ENCODE measurements around the gene MYL12B. TPM values are rescaled to one million over a fixed set of nuclear protein-coding genes. Genes with fewer than 3 reads are reported as not detected.
"Not testable (repeated sequence)": the region's sequence is repeated elsewhere in the genome, so short reads cannot be mapped to it uniquely, and the experiment has no call there.

MYL12B gene
- polyA plus RNA-seq (2013, experiment 1 of 2; ENCODE audit: insufficient read length) = 503 TPM
- 543 TPM for polyA plus RNA-seq (2013, experiment 2 of 2; ENCODE audit: insufficient read length)

DNA sequence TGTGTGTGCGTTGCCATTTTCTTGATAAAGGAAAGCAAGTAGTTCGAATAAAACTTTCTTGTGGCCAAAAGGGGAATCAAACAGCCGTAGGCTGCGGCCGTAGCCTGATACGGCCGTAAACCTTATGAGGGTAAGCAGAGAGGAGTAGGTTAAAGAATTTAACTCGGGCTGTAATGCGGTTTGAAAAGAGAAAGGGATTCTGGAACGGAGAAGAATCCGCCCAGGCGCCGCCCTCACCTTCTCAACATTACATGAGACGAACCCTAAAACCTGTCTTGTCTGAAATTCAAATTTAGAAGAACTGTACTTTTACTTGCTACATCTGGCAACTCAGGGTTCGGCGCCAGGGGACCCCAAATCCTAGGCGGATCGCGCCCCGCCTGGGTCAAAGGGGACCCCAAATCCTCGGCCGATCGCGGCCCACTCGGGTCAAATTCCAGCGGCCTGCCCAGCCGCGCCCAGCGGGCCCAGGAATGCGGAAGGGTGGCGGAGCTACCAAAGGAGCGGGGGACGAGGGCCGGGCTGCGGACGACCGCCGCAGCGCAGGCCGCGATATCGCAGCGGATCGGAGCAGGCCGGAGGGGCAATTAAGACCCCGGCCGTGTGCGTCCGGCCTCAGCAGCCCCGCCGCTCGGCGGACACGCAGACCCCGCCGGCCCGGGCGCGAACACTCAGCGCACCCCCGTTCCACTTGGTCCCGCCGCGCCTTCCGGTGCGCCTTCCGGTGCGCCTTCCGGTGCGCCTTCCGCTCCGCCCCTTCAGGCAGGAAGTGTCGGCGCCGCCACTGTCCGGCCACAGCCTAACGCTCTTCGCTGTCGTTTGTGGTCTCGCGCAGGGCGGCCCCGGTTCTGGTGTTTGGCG is at the start of gene MYL12B:
TSS of gene MYL12B (plus strand) at position 761 of the 861 bp plus-strand sequence. CDS start 10,766 bp downstream, outside the sequence.
- DNase-seq = peak; percentile 85

DNA sequence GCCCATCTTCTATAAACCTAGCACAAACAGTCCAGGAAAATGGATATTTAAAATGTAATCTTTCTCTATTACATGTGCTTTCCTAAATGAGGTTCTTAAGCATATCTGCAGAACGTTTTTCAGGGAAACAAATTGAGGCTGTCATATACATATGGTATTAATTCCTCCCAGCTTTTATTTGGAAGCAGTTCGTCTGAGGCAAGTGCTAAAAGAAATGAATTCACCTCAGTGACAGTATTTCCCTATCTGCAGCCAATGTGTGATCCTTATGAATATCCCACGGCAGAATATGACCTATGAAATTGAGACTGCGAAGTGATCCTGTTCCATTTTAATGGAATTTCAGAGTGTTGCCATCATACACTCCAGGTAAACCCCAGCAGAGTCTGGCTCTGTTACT is 49.3 kb upstream of the MYL12B start:
- no peak for DNase-seq

DNA sequence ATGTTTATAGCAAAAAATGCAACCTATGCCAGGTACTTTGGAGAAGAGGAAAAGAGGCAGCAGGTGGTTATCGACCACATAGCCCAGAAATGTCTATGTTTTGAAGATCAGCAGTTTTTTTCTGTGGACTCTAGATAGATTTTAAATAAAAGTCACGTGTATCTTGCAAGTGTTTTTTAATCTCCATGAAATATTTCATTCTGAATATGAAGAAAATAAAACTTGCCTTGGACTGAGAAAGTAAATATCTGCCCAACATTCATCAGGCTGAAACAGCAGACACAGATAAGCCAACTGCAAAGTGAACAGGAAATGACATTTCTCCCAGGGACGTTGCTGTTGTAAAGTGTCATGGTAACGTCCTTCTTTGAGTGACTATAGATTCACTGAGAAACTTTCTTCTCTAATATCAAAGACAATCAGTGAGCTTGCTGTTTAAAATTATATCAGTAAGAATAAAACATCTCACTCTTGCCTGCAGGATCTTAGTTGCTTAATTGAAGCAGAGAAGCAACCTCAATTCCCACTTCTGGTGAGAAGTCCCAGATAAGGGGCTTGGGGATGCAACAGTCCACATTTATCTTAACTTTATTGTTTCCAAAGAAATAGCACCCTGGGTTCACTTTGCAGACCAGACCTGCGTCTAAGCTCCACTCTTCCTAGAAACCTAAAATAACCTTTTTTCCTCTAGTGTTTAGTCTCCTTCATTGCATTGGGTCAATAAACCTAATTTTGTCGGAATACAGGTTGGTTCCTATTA is 48.5 kb upstream of the MYL12B start:
- DNase-seq = no peak

DNA sequence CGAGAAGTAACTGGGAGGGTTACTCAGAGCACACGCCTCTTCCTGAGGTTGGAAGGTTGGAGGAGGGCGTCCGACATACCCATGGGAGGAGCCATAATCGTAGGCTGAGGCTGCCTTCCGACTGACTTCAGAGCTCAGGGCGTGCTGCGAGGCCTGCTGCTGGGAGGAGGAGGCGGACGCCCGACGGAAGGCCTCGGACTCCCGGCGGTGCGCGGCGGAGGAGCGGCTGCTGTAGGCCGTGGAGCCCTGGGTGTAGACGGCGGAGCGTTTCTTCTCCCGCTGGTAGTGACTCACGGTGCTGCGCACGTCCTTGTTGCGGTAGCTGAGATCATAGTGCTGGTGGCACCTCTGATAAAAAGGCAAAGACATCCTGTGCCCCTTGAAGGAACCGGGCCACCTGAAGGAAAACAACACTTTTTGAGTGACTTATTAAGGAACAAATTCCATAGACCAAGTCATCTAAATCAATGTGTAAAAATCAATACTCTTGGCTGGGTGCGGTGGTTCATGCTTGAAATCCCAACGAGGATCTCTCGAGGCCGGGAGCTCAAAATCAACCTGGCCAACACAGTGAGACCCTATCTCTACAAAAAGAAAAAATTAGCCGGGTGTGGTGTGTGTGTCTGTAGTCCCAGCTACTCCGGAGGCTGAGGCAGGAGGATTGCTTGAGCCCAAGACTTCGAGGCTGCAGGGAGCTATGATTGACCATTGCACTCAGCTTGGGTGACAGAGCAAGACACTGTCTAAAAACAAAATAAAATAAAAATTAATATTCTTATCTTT is 46.9 kb upstream of the MYL12B start:
- no peak for DNase-seq

DNA sequence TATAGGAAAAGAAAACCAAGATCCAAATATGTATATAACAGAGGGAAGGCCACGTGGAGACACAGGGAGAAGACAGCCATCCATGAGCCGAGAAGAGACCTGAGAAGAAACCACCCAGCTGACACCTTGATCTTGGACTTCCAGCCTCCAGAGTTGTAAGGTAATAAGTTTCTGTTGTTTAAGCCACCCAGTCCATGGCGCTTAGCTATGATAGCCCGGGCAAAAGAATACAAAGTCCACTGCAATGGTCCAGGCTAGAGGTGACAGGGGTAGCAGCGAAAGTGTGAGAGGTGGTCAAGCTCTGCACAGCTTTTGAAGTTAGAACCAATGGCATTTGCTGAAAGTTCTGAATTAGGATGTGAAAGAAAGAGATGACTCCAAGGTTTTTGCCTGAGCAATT is 44.9 kb upstream of the MYL12B start:
- no peak for DNase-seq

DNA sequence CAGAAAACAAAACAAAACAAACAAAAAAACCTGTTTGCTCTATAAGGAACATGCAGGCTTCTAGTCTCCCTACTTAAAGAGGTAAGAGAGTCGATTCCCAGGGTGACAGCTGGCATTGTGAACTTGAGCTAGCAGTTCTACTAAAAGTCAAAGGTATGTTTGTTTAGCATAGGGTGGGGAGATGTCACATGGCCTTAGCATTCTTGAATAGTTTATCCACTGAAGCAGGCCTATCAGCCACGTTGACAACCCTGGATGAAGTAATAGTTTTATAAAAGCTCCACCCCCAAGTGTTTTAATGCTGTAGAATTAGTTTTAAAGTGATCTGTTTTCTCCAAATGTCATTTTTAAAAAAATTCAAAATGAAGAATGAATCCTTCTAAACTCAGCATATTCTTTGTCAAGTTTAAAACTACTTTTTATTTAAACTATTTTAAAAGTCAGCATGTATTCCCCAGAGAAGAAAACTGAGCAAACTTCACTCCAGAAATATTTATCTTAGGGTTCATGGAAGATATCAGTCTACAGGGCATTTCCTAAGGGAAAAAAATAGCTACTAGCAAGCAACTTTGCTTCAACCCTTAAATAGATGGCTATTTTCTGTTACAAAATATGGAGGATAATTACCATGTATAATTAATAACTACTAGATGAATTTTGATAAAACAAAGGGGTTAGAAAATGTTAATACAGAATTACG is 43.8 kb upstream of the MYL12B start:
- DNase-seq = peak; percentile 53

DNA sequence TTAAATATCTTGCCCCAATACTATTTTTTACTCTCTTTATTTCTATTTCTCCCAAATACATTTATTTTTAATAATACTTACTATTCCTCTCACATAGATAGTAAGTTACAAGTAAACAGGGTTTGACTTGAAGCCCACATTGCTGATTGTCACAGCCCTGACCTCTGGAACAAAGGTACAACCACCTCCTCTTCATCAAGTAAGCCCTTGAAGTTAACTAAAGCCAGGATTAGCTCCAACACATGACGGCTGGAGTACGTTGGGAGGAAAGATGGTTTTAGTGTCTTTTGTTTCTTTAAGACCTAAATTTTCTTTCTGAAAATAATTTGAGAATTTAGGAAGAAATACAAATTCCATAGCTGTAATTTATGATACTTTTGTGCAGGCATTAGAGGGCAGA is 43.1 kb upstream of the MYL12B start:
- DNase-seq = no peak

DNA sequence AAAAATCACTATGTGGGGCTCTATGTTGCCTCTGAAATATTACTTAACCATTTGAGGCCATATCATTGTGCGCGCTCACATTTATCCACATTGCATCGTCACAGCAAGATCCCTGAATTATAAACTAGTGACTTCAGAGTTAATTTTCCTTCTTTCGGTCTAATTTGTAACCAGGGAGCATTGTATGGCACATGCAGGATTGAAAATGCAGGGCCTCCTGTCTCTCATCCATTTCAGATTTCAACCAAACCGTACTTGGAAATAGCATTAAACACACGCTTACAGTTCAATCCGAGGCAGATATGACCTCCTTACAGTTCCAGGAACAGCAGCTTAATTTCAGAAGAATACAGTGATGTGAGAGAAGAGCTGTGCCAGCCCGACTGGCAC is 42.7 kb upstream of the MYL12B start:
- DNase-seq = no peak

DNA sequence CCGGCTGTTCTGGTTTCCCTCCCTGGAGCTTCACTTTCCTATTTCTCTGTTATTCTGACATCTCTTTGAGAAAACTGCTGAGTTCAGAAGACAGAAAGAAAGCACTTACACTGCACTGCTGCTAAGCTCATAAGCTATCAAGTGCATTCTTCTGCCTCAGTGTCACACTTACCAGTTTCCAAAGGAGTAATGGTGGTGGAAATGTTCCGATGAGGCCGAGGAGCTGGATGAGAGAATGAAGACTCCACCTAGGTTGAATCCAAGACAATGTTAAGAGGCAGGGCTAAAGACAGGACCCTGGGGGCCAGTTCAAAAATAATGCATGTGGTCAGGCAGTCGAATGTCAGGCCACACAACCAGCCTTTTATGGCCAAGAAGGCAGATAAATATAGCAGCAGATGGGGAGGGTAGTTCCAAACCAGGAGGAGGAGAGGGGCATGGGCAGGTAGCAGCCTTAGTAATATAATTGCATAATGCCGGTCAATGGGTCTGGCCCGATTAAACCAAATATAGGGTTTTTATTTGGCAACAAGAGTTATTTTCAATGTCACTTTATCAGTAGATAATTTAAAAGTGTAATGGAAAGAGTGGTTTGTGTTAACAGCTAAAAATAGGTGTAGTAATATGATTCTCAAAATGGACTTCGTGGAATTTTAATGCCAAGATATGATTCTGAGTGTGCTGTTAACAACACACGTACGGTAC is 42.1 kb upstream of the MYL12B start, which contains the start of gene MYOM1:
TSS of gene MYOM1 (minus strand) at position 338 of the 705 bp plus-strand sequence. CDS start 4,745 bp downstream, outside the sequence.
- DNase-seq = no peak

DNA sequence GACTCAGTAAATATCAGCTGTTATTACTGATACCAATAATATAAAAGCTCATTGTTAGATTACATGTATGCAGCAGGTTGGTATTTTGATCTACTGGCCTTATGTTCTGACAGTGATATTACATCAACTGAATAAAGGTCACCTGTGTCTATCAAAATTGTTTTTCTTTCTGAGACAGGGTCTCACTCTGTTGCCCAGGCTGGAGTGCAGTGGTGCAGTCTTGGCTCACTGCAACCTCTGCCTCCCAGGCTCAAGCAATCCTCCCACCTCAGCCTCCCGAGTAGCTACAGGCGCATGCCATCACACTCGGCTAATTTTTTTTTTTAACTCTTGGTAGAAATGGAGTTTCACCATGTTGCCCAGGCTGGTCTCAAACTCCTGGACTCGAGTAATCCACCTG is 41.1 kb upstream of the MYL12B start:
- not testable (repeated sequence) for DNase-seq

DNA sequence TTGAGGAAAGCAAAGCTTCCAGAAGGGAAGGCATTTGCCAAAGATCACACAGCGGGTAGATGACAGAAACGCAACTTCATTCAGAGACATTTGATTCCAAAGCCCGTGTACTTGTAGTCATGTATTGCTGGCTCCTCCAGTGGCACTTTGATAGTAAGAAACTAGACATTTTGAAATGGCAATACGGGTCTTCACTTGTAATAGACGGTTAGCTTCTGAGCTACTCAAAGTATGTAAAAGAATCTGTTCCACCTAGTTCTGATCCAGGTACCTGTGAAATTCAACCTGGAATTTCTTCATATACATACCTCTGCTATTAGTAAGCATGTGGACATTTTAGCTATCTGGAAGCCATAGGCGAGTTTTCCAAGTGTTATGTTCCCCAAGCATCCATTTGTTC is 40.4 kb upstream of the MYL12B start:
- no peak for DNase-seq

DNA sequence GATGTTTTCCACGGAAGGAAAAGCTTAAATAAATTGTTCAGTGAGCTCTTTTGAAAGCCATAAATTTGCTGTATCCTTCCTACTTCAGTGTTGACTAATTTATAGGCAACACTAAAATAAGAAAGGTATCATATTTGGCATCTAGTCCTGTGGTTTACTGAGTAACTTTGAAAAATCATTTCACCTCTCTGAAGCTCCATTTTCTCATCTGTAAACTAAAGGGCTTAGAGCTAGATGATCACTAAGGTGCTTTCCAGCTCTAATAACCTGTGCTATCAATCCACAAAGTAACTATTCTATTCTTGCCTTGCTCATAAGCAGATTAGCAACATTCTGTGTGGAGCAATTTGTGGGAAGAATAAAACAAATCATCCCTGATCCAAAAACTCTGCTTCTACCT is 38.6 kb upstream of the MYL12B start:
- DNase-seq = no peak

DNA sequence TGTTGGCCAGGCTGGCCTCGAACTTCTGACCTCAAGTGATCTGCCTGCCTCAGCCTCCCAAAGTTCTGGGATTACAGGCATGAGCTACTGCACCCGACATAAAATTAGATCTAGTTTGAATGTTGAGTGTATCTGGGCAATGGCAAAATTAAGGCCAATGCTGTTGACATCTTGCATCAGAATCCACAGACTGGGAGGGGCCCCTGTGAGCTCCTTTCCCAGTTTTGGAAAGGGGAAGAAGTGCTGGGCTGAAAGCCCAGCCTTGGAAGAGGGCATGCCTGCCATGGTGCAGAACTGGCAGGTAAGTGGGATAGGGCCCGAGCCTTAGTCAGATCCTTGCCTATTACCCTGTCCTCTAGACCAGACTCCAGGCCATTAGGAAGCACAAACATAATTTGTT is 37.7 kb upstream of the MYL12B start:
- no peak for DNase-seq

DNA sequence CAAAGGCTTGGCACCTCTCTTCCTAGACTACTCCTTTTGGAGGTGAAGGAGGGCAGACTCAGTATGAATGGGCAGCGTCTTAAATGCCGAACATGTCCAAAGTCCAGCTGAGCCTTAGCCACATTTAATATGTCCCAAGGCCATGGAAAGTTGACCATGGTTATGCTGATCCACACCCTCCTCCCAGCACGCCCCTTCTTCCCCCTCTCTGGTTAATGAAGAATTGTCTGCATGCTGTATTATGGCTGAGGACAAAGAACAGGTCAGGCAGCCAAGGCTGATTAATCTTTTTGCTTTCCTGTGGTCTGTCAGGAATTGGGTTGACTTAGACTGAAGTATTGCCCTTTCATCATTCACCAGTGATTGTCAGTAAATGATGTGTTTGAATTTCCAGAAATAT is 36.3 kb upstream of the MYL12B start:
- DNase-seq = no peak

DNA sequence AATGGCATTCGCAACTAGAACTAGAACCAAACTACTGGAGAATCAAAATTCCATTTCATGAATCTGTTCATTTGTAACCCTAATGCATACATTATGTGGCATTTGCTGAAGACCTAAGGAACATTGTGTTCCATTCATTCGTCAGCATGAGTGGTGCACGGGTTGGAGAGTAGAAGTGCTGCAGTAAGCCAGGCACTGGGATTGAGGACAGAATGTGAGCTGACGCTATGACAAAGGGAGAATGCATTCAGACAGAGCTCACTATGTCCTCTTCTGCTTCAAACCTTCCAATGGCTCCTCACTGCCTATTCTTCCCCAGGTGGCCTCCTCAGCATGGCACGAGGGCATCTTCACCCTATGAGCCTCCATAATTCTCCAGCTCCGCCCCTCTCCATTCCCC is 35.9 kb upstream of the MYL12B start:
- DNase-seq = no peak

DNA sequence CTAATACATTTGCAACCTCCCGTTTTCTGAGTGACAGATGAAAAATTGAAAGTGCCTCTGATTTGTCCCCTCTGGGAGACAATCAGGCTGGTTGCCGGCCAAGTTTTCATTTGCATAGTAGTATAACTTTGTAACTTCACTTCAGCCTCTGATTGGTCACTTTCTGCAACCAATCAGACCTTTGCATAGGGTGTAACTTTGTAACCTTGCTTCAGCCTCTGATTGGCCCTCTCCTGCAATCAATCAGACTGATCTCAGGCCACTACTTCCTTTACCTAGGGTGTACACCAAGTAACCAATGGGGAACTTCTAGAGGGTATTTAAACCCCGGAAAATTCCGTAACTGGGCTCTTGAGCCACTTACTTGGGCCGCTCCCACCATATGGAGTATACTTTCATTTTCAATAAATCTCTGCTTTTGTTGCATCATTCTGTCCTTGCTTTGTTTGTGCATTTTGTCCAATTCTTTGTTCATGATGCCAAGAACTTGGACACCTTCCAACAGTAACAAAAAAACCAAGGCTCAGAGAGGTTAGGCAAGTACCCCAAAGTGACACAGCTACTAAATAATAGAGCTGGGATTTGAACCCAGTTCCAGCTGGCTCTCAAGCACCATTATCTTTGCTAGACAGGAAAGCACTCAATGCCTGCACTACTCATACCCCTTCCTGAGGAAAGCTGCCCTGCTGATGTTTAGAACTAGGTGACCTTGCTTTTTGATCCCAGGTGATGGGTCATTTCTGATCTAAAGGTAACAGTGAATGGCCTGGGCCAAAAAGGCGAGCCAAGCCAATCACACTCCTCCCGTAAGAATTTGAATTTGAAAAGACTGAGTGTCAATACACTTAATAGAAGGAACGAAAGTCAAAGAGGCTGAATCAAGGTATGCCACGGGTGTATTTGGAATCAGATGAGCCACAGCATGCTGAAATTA is 31.3 kb upstream of the MYL12B start:
- DNase-seq = peak; percentile 40

DNA sequence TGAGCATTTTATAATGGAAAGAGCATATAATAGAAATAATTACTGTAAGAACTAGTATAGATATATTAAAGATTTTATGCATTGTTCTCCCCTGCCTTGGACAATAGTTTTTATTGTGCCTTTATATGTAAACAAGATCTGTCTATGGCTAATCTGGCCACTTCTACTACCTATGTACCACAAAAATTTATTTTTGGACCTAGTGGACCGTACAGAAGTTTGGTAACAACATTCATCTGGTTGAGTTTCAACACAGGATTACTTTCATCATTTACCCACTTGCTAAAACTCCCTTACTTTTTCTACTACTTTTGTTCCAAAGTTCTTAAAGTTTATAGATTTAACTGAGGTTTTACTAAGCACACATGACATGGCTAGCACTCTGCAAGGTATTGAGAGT is 28.9 kb upstream of the MYL12B start:
- no peak for DNase-seq

DNA sequence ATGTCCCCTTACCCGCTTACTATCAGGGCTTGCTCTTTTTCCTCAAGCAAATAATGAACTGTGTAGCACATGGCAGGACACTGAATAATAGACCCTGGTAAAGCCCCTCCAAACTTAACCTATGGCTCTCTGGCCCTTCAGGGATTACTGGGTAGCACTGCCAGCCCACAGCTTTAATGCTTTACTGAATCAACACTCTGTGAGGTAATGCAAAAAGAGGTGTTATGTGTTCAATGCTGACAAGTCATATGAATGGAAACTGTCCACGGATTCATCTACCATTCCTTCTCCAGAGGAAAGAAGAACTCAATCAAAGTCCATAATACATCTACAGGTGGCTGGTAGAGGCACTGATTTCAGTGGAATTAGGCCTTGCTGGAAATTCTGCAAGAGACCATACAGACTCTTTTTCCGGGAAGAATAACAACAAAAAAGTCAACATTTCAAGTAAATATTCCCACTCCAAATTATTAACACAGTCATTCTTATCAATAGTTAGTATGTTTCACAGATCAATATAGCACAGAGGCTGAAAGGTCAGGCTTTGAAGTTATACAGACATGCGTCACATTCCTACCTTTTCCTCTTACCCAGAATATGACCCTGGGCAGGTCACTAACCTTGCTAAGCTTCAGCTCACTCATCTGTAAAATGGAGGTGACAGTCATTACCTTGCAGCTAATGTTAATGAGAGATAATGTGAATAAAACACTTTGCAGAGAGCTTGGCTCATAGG is 28.3 kb upstream of the MYL12B start:
- DNase-seq = no peak

DNA sequence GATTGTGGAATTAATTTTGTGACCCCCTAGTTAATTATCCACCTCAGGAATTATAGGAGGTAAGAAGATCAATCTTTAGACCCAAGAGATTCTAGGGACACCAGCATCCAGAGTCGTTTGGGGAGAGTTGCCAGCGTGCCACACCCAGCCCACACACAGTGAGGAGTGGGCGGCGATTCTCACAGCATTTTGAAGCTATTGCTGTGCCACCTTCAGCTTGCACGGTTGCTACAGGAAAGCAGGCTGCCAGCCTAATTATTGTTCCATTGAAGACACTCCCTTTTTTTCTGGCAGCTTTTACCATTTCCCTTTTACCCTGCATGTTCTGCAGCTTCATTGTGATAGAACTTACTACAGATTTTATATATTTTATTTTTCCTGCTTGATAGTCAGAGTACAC is 27.5 kb upstream of the MYL12B start:
- DNase-seq = no peak

DNA sequence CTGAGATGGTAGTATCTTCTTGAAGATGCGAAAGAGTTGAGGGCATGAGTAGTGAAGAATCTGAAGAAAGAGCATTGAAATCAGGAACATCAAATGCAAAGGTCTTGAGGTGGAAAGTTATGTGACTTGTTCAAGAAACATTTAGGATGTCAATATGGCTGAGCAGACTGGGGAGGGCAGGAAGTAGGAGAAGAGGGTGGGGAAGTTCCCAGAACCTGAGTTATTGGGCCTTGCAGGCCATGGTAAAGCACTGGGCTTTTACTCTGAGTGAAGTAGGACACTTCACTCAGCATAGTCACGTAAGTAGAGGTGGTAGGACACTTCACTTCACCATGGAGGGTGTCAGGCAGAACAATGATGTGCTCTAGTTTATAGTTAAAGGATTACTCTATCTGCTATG is 26.1 kb upstream of the MYL12B start:
- no peak for DNase-seq

Data from fibroblast of skin of scalp (primary cell).